Endothelial cell of umbilical vein (primary cell): Measurements from ENCODE around the gene ZNF3.

Source experiments
- EZH2 ChIP-seq: IDR thresholded peaks from 2 replicates; pipeline ENCODE4 v1.6.1; 2012; ENCODE audit warnings: borderline replicate concordance, low read depth, mild to moderate bottlenecking, moderate library complexity, low read length, inconsistent platforms; ENCODE audit not compliant: severe bottlenecking
- FOS ChIP-seq: IDR thresholded peaks from 2 replicates; pipeline ENCODE4 v1.6.1; 2011; ENCODE audit warnings: mild to moderate bottlenecking, low read length, moderate library complexity, borderline replicate concordance; ENCODE audit not compliant: insufficient read depth
- GATA2 ChIP-seq: IDR thresholded peaks from 2 replicates; pipeline ENCODE4 v1.7.0; 2011; ENCODE audit warnings: low read depth, mild to moderate bottlenecking, moderate library complexity, mixed read lengths, low read length; ENCODE audit not compliant: insufficient read length, insufficient read depth
- JUN ChIP-seq: IDR thresholded peaks from 2 replicates; pipeline ENCODE4 v1.6.1; 2011; ENCODE audit warnings: borderline replicate concordance, low read depth; ENCODE audit not compliant: insufficient read length, insufficient read depth
- MAX ChIP-seq: IDR thresholded peaks from 2 replicates; pipeline ENCODE4 v1.6.1; 2011; ENCODE audit not compliant: insufficient read depth, insufficient read length
- MYC ChIP-seq: IDR thresholded peaks from one replicate; pipeline ENCODE4 v1.6.1; 2011; ENCODE audit warnings: mild to moderate bottlenecking, low read depth, low read length
- POLR2A ChIP-seq: IDR thresholded peaks from 2 replicates; pipeline ENCODE4 v1.6.1; 2012; ENCODE audit warnings: low read depth, mild to moderate bottlenecking, control low read depth, low read length
- POLR2AphosphoS5 ChIP-seq: IDR thresholded peaks from 2 replicates; pipeline ENCODE4 v1.6.1; 2012; ENCODE audit warnings: low read depth, mild to moderate bottlenecking, control low read depth, low read length, moderate library complexity; ENCODE audit not compliant: insufficient read depth
- TF ChIP-seq, protein P1 (sequence below), 2 donors: IDR thresholded peaks; 1 replicate in 1 of 2; 2 replicates in 1 of 2; pipeline ENCODE4 v1.5.1; 2011; ENCODE audit warnings: low read length in 2 of 2, mild to moderate bottlenecking in 2 of 2, moderate library complexity in 2 of 2, control low read depth in 1 of 2, inconsistent platforms in 1 of 2, low read depth in 1 of 2; ENCODE audit not compliant: insufficient read depth in 1 of 2; ENCODE audit errors: extremely low read depth in 1 of 2

GRCh38 chr7:100107890-100108289, 26.4 kb upstream of the ZNF3 start:
- TF ChIP-seq, protein P1, sequence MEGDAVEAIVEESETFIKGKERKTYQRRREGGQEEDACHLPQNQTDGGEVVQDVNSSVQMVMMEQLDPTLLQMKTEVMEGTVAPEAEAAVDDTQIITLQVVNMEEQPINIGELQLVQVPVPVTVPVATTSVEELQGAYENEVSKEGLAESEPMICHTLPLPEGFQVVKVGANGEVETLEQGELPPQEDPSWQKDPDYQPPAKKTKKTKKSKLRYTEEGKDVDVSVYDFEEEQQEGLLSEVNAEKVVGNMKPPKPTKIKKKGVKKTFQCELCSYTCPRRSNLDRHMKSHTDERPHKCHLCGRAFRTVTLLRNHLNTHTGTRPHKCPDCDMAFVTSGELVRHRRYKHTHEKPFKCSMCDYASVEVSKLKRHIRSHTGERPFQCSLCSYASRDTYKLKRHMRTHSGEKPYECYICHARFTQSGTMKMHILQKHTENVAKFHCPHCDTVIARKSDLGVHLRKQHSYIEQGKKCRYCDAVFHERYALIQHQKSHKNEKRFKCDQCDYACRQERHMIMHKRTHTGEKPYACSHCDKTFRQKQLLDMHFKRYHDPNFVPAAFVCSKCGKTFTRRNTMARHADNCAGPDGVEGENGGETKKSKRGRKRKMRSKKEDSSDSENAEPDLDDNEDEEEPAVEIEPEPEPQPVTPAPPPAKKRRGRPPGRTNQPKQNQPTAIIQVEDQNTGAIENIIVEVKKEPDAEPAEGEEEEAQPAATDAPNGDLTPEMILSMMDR (IDR thresholded peaks at IDR 0.05; ENCODE audit: extremely low read depth in 1 of 2, insufficient read depth in 1 of 2, low read depth in 1 of 2, low read length in 2 of 2): no peak
- no peak for TF ChIP-seq POLR2A
- no peak for TF ChIP-seq EZH2
- no peak for TF ChIP-seq POLR2AphosphoS5
- TF ChIP-seq MAX: no peak
- TF ChIP-seq GATA2: no peak
- TF ChIP-seq MYC: no peak
- no peak for TF ChIP-seq JUN
- no peak for TF ChIP-seq FOS
